Liver (tissue), 3 donors: ENCODE data around the gene PBOV1.

Experiments used
- GABPA ChIP-seq, 2 donors: IDR thresholded peaks in 1 of 2; conservative IDR thresholded peaks in 1 of 2; 2 replicates each; pipeline ENCODE4 v1.6.1; 2016; ENCODE audit warnings: antibody characterized with exemption in 2 of 2, mild to moderate bottlenecking in 1 of 2, moderate library complexity in 1 of 2
- TF ChIP-seq, protein P1 (sequence below): fragments of 150-350 bp; IDR thresholded peaks from 2 replicates; pipeline ENCODE4 v1.5.1; 2017; ENCODE audit warnings: improper control_type of control experiment, low read depth, low read length; ENCODE audit not compliant: missing input control
- donor health status: healthy.
- donor health status: healthy.

DNA sequence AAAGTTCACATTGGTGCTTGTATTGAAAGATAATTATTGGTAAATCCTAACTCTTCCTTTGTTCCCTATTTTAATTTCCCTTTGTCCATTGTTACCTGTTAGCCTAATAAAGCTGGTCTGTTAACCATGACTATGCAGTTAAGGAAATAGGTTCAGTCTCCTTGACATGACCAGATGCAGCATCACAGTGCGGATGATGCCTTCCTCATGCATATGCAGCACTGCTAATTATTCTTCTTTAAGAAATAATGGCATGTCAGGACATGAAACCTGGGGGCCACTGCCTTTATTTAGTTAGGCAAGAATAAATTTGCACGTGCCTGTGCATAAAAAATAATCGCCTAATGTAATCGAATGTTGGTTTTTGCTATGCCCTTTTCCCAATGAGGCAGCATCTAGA lies 16.5 kb downstream of the PBOV1 start:
- TF ChIP-seq, protein P1, sequence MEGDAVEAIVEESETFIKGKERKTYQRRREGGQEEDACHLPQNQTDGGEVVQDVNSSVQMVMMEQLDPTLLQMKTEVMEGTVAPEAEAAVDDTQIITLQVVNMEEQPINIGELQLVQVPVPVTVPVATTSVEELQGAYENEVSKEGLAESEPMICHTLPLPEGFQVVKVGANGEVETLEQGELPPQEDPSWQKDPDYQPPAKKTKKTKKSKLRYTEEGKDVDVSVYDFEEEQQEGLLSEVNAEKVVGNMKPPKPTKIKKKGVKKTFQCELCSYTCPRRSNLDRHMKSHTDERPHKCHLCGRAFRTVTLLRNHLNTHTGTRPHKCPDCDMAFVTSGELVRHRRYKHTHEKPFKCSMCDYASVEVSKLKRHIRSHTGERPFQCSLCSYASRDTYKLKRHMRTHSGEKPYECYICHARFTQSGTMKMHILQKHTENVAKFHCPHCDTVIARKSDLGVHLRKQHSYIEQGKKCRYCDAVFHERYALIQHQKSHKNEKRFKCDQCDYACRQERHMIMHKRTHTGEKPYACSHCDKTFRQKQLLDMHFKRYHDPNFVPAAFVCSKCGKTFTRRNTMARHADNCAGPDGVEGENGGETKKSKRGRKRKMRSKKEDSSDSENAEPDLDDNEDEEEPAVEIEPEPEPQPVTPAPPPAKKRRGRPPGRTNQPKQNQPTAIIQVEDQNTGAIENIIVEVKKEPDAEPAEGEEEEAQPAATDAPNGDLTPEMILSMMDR, result no peak
- TF ChIP-seq GABPA (IDR thresholded peaks at IDR 0.05 in 1 of 2, conservative IDR thresholded peaks at IDR 0.05 in 1 of 2), result no peak
